Neuronal stem cell (in vitro differentiated cells): ENCODE data around the gene S100A6.

ENCODE experiments used
- DNase-seq: peaks from one replicate; pipeline ENCODE4 v3.0.0-alpha.2; 2013; ENCODE audit warnings: low spot score
- H2AFZ ChIP-seq: one replicate; pipeline ENCODE4 v1.6.1; 2013; ENCODE audit warnings: mild to moderate bottlenecking, low read length, inconsistent platforms
- H2AK5ac ChIP-seq: 2 replicates; pipeline ENCODE4 v1.6.1; 2013; ENCODE audit warnings: low read depth, mild to moderate bottlenecking, inconsistent platforms, low read length, moderate library complexity, mixed read lengths
- H2BK120ac ChIP-seq: 2 replicates; pipeline ENCODE4 v1.6.1; 2013; ENCODE audit warnings: low read depth, mild to moderate bottlenecking, inconsistent platforms, low read length, moderate library complexity, mixed read lengths
- H2BK12ac ChIP-seq: one replicate; pipeline ENCODE4 v1.6.1; 2013; ENCODE audit warnings: low read length, inconsistent platforms
- H2BK15ac ChIP-seq: 2 replicates; pipeline ENCODE4 v1.6.1; 2013; ENCODE audit warnings: mild to moderate bottlenecking, low read length, inconsistent platforms, mixed read lengths
- H2BK5ac ChIP-seq: one replicate; pipeline ENCODE4 v1.6.1; 2013; ENCODE audit warnings: inconsistent platforms, mild to moderate bottlenecking, low read length, moderate library complexity
- H3K14ac ChIP-seq: one replicate; pipeline ENCODE4 v1.6.1; 2013; ENCODE audit warnings: low read length, inconsistent platforms
- H3K18ac ChIP-seq: 2 replicates; pipeline ENCODE4 v1.6.1; 2013; ENCODE audit warnings: low read length, inconsistent platforms
- H3K23ac ChIP-seq: 2 replicates; pipeline ENCODE4 v1.6.1; 2013; ENCODE audit warnings: low read depth, mild to moderate bottlenecking, mixed read lengths, low read length, inconsistent platforms; ENCODE audit not compliant: poor library complexity
- H3K27ac ChIP-seq: replicated peaks from 3 replicates; pipeline ENCODE4 v1.5.1; 2013; ENCODE audit warnings: low read length, inconsistent platforms
- H3K27me3 ChIP-seq, 3 experiments: 2 replicates each; pipeline ENCODE4 v1.6.1; 2013; ENCODE audit warnings: low read length in 3 of 3, mild to moderate bottlenecking in 2 of 3, inconsistent platforms in 1 of 3, low read depth in 1 of 3, mixed read lengths in 1 of 3, moderate library complexity in 1 of 3; ENCODE audit not compliant: control insufficient read depth in 3 of 3, insufficient read depth in 3 of 3
- H3K36me3 ChIP-seq, 2 donors: replicated peaks in 1 of 2; 2 replicates each; pipeline ENCODE4 v1.6.1; 2013; ENCODE audit warnings: low read length in 2 of 2; ENCODE audit not compliant: control insufficient read depth in 2 of 2, insufficient read depth in 2 of 2
- H3K4ac ChIP-seq: 2 replicates; pipeline ENCODE4 v1.6.1; 2013; ENCODE audit warnings: inconsistent platforms, mild to moderate bottlenecking, low read length, moderate library complexity
- H3K4me1 ChIP-seq, 2 donors: 1 replicate in 1 of 2; 2 replicates in 1 of 2; pipeline ENCODE4 v1.6.1; 2013; ENCODE audit warnings: low read length in 2 of 2, low read depth in 1 of 2; ENCODE audit not compliant: control insufficient read depth in 2 of 2, insufficient read depth in 1 of 2
- H3K4me2 ChIP-seq: one replicate; pipeline ENCODE4 v1.6.1; 2013; ENCODE audit warnings: mild to moderate bottlenecking, low read length, inconsistent platforms; ENCODE audit not compliant: insufficient read depth, poor library complexity, severe bottlenecking
- H3K4me3 ChIP-seq, 2 donors: 2 replicates each; pipeline ENCODE4 v1.5.1; 2013; ENCODE audit warnings: low read length in 2 of 2, mild to moderate bottlenecking in 2 of 2, inconsistent platforms in 1 of 2, moderate library complexity in 1 of 2
- H3K79me1 ChIP-seq: one replicate; pipeline ENCODE4 v1.6.1; 2013; ENCODE audit warnings: low read depth, mild to moderate bottlenecking, inconsistent platforms, low read length, moderate library complexity
- H3K9ac ChIP-seq: one replicate; pipeline ENCODE4 v1.6.1; 2013; ENCODE audit warnings: mild to moderate bottlenecking, low read depth, low read length, inconsistent platforms; ENCODE audit not compliant: poor library complexity
- H3K9me3 ChIP-seq, 2 donors: replicated peaks in 1 of 2; 2 replicates each; pipeline versions ENCODE3 to v1.6.1; 2013; ENCODE audit warnings: low read length in 2 of 2, mild to moderate bottlenecking in 2 of 2, inconsistent platforms in 1 of 2, low read depth in 1 of 2, mixed read lengths in 1 of 2, moderate library complexity in 1 of 2; ENCODE audit not compliant: control insufficient read depth in 2 of 2, insufficient read depth in 1 of 2
- H4K8ac ChIP-seq: one replicate; pipeline ENCODE4 v1.6.1; 2013; ENCODE audit warnings: low read depth, mild to moderate bottlenecking, inconsistent platforms, low read length, moderate library complexity
- H4K91ac ChIP-seq: one replicate; pipeline ENCODE4 v1.6.1; 2013; ENCODE audit warnings: low read length, low read depth, mild to moderate bottlenecking, inconsistent platforms; ENCODE audit not compliant: poor library complexity
- WGBS, 2 donors: extraction: QIAGEN DNeasy Blood & Tissue Kit; methylation state at CpG; one replicate each; pipeline ENCODE4 v1.1.7; 2013; ENCODE audit warnings: missing lambda C conversion rate in 2 of 2, mixed read lengths in 1 of 2; ENCODE audit not compliant: insufficient read length in 2 of 2, insufficient replicate concordance in 1 of 2; ENCODE audit errors: extremely low coverage in 2 of 2; 5-methylcytosine and 5-hydroxymethylcytosine counted together

Gene S100A6

DNA sequence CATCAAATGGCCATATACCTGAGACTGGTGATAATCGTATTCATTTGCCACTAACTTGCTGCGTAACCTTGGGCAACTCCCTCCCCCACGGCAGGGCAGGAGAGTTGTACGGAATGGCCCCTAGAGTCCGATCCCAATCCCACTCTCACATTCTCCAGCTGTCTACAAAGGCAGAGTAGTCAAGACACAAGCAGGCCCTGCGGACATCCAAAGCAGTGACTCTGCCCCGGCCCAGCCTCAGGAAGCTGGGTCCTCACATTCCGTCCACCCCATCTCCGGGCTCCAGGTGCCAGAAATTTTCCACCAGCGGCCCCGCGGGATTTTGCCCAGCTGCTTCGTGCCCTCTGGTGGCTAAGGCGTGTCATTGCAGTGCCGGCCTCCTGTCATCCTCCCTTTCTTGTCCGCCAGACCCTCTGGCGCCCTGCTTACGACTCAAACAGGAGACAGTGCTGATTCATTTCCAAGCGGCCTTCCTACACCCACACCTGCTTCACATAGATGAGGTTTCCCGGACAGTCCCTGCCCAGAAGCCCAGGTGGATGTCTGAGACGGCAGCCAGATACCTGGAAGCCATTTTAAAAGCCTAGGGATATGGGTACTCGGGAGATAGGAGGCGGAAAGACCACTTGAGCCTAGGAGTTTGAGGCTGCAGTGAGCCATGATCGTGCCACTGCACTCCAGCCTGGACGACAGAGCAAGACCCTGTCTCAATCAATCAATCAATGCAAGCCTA lies 32.7 kb upstream of the S100A6 start:
- Histone ChIP-seq H3K4me1 (peaks cover 22 to 26% of the 10 kb centered on the region in 2 donors), H2AFZ (peak overlapping the region; percentile 91), H2BK15ac (peak overlapping the region; percentile 38), H4K8ac (no peak overlapping the region), H3K14ac (no peak overlapping the region), H3K18ac (peak overlapping the region; percentile 86), H2BK120ac (peak overlapping the region; percentile 18), H2BK12ac (no peak overlapping the region), H3K27me3 (no peaks in the 10 kb centered on the region), H3K79me1 (no peaks in the 10 kb centered on the region), H3K23ac (no peak overlapping the region), H4K91ac (no peak overlapping the region), H3K4me2 (peak overlapping the region; percentile 27), H2AK5ac (peak overlapping the region; percentile 10), H3K27ac (peak overlapping the region; percentile 29), H3K36me3 (no peaks in the 10 kb centered on the region), H3K4ac (no peak overlapping the region), H3K4me3 (no peak overlapping the region), H2BK5ac (no peak overlapping the region), H3K9me3 (no peaks in the 10 kb centered on the region), H3K9ac (no peak overlapping the region)
- DNase-seq, result peak; percentile 88
- WGBS, 2 donors, result no CpG with 5 or more reads among the region's 25 CpGs

DNA sequence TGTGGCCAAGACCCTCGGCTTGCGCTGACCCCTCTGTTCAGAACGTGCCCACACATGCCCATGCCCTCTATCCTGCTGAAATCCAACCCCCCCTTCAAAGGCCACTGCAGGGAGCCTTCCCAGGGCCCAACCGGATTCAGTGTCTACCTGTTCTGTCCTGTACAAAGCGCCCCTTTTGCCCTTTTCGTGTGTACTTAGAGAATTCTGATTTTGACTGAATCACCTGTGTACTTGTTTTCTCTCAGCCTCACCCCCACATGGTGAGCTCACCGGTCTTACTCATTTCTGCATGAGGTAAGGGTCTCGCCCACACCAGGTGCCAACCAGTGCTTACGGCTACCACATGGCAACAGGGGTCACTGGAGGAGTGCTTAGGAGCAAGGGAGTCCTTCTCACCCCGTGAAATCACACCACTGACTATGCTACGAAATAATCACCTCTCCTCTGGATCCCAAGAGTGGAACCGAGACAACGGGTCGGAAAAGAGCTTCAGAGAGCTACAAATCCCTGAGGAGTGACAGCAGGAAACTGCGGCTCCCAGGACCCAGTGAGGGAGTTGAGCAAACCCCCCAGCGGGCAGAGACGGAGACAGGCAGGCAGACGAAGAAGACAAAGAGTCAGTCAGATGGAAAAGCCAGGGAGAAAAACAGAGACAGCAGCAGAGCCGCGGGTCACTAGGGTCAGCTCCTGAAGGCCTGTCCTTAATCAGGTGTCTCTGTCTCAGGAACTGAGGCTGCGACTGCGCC lies 32.0 kb upstream of the S100A6 start:
- H3K27ac ChIP-seq, result peak overlapping the region; percentile 29
- peak overlapping the region; percentile 58 for H2BK12ac ChIP-seq
- peak overlapping the region; percentile 6 for H2BK15ac ChIP-seq
- no peak overlapping the region for H3K4me2 ChIP-seq
- no peak for DNase-seq
- no peaks in the 10 kb centered on the region for H3K36me3 ChIP-seq
- H4K91ac ChIP-seq, result peak overlapping the region; percentile 41
- H3K4ac ChIP-seq, result no peak overlapping the region
- peak overlapping the region; percentile 18 for H2BK120ac ChIP-seq
- H3K4me1 ChIP-seq, result peaks cover 22 to 26% of the 10 kb centered on the region in 2 donors
- no peaks in the 10 kb centered on the region for H3K79me1 ChIP-seq
- no peaks in the 10 kb centered on the region for H3K27me3 ChIP-seq
- no CpG with 5 or more reads among the region's 22 CpGs for WGBS, 2 donors
- H4K8ac ChIP-seq, result no peak overlapping the region
- peak overlapping the region; percentile 84 for H3K18ac ChIP-seq
- no peak overlapping the region for H3K4me3 ChIP-seq
- peak overlapping the region; percentile 33 for H2BK5ac ChIP-seq
- H2AFZ ChIP-seq, result peak overlapping the region; percentile 91
- no peak overlapping the region for H3K14ac ChIP-seq
- H3K9me3 ChIP-seq, result no peaks in the 10 kb centered on the region
- H3K9ac ChIP-seq, result no peak overlapping the region
- H2AK5ac ChIP-seq, result peak overlapping the region; percentile 10
- H3K23ac ChIP-seq, result no peak overlapping the region

- WGBS, 2 donors, result no CpG with 5 or more reads among the region's 16 CpGs
- H3K4ac ChIP-seq, result no peak overlapping the region
- H3K4me2 ChIP-seq, result no peak overlapping the region
- peak overlapping the region; percentile 86 for H3K18ac ChIP-seq
- H3K23ac ChIP-seq, result no peak overlapping the region
- peaks cover 22 to 26% of the 10 kb centered on the region in 2 donors for H3K4me1 ChIP-seq
- H2BK15ac ChIP-seq, result peak overlapping the region; percentile 34
- H3K14ac ChIP-seq, result no peak overlapping the region
- no peak overlapping the region for H3K9ac ChIP-seq
- no peaks in the 10 kb centered on the region for H3K27me3 ChIP-seq
- peak overlapping the region; percentile 21 for H2BK120ac ChIP-seq
- peak; percentile 54 for DNase-seq
- H3K4me3 ChIP-seq, result no peak overlapping the region
- H2BK12ac ChIP-seq, result peak overlapping the region; percentile 5
- H2BK5ac ChIP-seq, result no peak overlapping the region
- peak overlapping the region; percentile 9 for H2AK5ac ChIP-seq
- no peaks in the 10 kb centered on the region for H3K79me1 ChIP-seq
- H3K9me3 ChIP-seq, result no peaks in the 10 kb centered on the region
- peak overlapping the region; percentile 4 for H3K27ac ChIP-seq
- no peaks in the 10 kb centered on the region for H3K36me3 ChIP-seq
- peak overlapping the region; percentile 96 for H2AFZ ChIP-seq
- H4K91ac ChIP-seq, result no peak overlapping the region
- H4K8ac ChIP-seq, result no peak overlapping the region
Observed at GRCh38 chr1:153566414-153567371, 30.9 kb upstream of the S100A6 start.
